ENCODE results near the gene SMTNL1.

Gene SMTNL1

DNA sequence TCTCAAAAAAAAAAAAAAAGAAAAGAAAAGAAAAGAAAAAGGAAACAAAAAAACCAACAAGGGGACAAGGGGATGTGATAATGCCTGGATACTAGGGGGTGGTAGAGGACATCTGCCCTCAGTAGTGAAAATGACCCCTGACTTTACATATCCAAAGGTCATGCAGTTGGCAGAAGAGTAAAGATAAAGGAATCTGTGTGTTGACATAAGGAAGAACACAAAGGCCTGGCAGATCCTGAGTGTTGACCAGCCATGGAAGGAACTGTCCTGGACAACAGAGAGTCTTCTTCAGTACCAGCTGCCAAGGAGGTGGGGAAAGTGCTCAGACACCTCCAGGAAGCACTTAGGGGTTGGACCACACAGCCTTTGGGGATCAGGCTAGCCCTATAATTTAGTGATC is 34.5 kb upstream of the SMTNL1 start:
- TF ChIP-seq EZH2phosphoT487 (IDR thresholded peaks at IDR 0.05; ENCODE audit: low read depth) (no peak), CTCF (IDR thresholded peaks at IDR 0.05; ENCODE audit: low read depth, low read length) (no peak)
- H3K4me1 ChIP-seq (ENCODE audit: low read length) = no peaks in the 10 kb centered on the region
- H3K27me3 ChIP-seq (ENCODE audit: low read depth, low read length) = no peaks in the 10 kb centered on the region
- peaks cover 59% of the 10 kb centered on the region for H3K79me2 ChIP-seq (ENCODE audit: low read length)
- no peak overlapping the region for H3K27ac ChIP-seq (ENCODE audit: low read length)
- peaks cover 23% of the 10 kb centered on the region for H4K20me1 ChIP-seq (ENCODE audit: insufficient read depth, low read length)
- H3K36me3 ChIP-seq (replicated peaks; ENCODE audit: low read depth, low read length) = peaks cover 59% of the 10 kb centered on the region
- H2AFZ ChIP-seq (ENCODE audit: low read depth, low read length) = no peak overlapping the region
- H3K9ac ChIP-seq (ENCODE audit: low read length) = no peak overlapping the region
- H3K4me3 ChIP-seq (ENCODE audit: low read length) = no peak overlapping the region
- no peaks in the 10 kb centered on the region for H3K9me3 ChIP-seq (ENCODE audit: insufficient read depth, low read length)
- H3K4me2 ChIP-seq (ENCODE audit: low read length) = no peak overlapping the region

DNA sequence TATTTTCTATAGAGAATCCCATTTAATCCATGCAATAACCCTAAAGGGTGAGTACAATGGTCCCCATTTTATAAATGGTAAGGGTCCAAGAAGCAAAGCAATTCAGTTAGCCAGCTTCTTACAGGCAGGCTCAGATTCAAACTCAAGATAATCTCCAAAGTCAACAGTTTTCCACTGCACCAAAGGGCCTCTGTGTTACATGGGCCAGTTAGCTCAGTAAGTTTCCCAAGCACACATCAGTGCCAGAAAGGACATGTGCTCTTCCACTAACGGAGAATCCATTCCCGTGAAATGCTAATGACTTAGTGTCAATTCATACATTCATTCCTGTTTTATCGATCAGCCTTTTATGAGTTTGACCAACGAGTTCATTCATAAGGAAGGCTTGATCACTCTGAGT is 32.9 kb upstream of the SMTNL1 start:
- no peaks in the 10 kb centered on the region for H3K4me1 ChIP-seq (ENCODE audit: low read length)
- H2AFZ ChIP-seq (ENCODE audit: low read depth, low read length) = no peak overlapping the region
- peaks cover 56% of the 10 kb centered on the region for H3K36me3 ChIP-seq (replicated peaks; ENCODE audit: low read depth, low read length)
- H3K4me3 ChIP-seq (ENCODE audit: low read length) = no peak overlapping the region
- H3K9ac ChIP-seq (ENCODE audit: low read length) = no peak overlapping the region
- H3K79me2 ChIP-seq (ENCODE audit: low read length) = peaks cover 71% of the 10 kb centered on the region
- H4K20me1 ChIP-seq (ENCODE audit: insufficient read depth, low read length) = peaks cover 23% of the 10 kb centered on the region
- H3K9me3 ChIP-seq (ENCODE audit: insufficient read depth, low read length) = no peaks in the 10 kb centered on the region
- no peak overlapping the region for H3K27ac ChIP-seq (ENCODE audit: low read length)
- TF ChIP-seq CTCF (IDR thresholded peaks at IDR 0.05; ENCODE audit: low read depth, low read length) = no peak
- TF ChIP-seq EZH2phosphoT487 (IDR thresholded peaks at IDR 0.05; ENCODE audit: low read depth) = no peak
- no peaks in the 10 kb centered on the region for H3K27me3 ChIP-seq (ENCODE audit: low read depth, low read length)
- no peak overlapping the region for H3K4me2 ChIP-seq (ENCODE audit: low read length)

- TF ChIP-seq CTCF (IDR thresholded peaks at IDR 0.05; ENCODE audit: low read depth, low read length) = no peak
- no peak for TF ChIP-seq EZH2phosphoT487 (IDR thresholded peaks at IDR 0.05; ENCODE audit: low read depth)
- Histone ChIP-seq H3K9ac (ENCODE audit: low read length) (no peak overlapping the region), H3K27ac (ENCODE audit: low read length) (no peak overlapping the region), H3K4me2 (ENCODE audit: low read length) (no peak overlapping the region), H3K4me1 (ENCODE audit: low read length) (no peaks in the 10 kb centered on the region), H3K4me3 (ENCODE audit: low read length) (no peak overlapping the region), H3K36me3 (replicated peaks; ENCODE audit: low read depth, low read length) (peaks cover 40% of the 10 kb centered on the region), H4K20me1 (ENCODE audit: insufficient read depth, low read length) (peaks cover 11% of the 10 kb centered on the region), H3K27me3 (ENCODE audit: low read depth, low read length) (no peaks in the 10 kb centered on the region), H3K9me3 (ENCODE audit: insufficient read depth, low read length) (no peaks in the 10 kb centered on the region), H2AFZ (ENCODE audit: low read depth, low read length) (no peak overlapping the region), H3K79me2 (ENCODE audit: low read length) (peaks cover 74% of the 10 kb centered on the region)
Observed at GRCh38 chr11:57506522-57506921, 30.9 kb upstream of the SMTNL1 start.

GRCh38 chr11:57508341-57509170 is 28.8 kb upstream of the SMTNL1 start:
- Histone ChIP-seq H3K4me2 (ENCODE audit: low read length) (no peak overlapping the region), H3K9ac (ENCODE audit: low read length) (no peak overlapping the region), H4K20me1 (ENCODE audit: insufficient read depth, low read length) (peaks cover 12% of the 10 kb centered on the region), H2AFZ (ENCODE audit: low read depth, low read length) (no peak overlapping the region), H3K27ac (ENCODE audit: low read length) (no peak overlapping the region), H3K9me3 (ENCODE audit: insufficient read depth, low read length) (no peaks in the 10 kb centered on the region), H3K36me3 (replicated peaks; ENCODE audit: low read depth, low read length) (peaks cover 41% of the 10 kb centered on the region), H3K79me2 (ENCODE audit: low read length) (peaks cover 77% of the 10 kb centered on the region), H3K4me1 (ENCODE audit: low read length) (peaks cover 6% of the 10 kb centered on the region), H3K4me3 (ENCODE audit: low read length) (no peak overlapping the region), H3K27me3 (ENCODE audit: low read depth, low read length) (no peaks in the 10 kb centered on the region)
- TF ChIP-seq CTCF (IDR thresholded peaks at IDR 0.05; ENCODE audit: low read depth, low read length) (no peak), EZH2phosphoT487 (IDR thresholded peaks at IDR 0.05; ENCODE audit: low read depth) (no peak)
